ENCODE results near the gene BBS1.

DNA sequence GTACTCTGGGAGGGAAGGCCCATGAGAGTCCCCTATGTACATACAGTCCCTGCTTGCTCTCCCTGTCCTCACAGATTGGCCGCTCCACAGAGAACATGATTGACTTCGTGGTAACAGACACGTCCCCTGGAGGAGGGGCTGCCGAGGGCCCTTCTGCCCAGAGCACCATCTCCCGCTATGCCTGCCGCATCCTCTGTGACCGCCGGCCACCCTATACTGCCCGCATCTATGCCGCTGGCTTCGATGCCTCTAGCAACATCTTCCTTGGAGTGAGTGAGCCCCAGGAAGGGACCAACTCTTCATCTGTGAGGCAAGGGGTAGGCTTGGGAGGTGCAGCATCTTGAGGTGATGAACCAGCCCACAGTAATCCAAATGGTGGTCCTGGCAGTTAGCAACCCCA lies 37.3 kb upstream of the BBS1 start:
- TF ChIP-seq, protein P1, sequence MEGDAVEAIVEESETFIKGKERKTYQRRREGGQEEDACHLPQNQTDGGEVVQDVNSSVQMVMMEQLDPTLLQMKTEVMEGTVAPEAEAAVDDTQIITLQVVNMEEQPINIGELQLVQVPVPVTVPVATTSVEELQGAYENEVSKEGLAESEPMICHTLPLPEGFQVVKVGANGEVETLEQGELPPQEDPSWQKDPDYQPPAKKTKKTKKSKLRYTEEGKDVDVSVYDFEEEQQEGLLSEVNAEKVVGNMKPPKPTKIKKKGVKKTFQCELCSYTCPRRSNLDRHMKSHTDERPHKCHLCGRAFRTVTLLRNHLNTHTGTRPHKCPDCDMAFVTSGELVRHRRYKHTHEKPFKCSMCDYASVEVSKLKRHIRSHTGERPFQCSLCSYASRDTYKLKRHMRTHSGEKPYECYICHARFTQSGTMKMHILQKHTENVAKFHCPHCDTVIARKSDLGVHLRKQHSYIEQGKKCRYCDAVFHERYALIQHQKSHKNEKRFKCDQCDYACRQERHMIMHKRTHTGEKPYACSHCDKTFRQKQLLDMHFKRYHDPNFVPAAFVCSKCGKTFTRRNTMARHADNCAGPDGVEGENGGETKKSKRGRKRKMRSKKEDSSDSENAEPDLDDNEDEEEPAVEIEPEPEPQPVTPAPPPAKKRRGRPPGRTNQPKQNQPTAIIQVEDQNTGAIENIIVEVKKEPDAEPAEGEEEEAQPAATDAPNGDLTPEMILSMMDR (conservative IDR thresholded peaks at IDR 0.05; ENCODE audit: low read length): no peak
- no peak for TF ChIP-seq EZH2phosphoT487 (IDR thresholded peaks at IDR 0.05; ENCODE audit: borderline replicate concordance, low read depth, low read length)
